CD4-positive, alpha-beta T cell (primary cell): ENCODE measurements around the gene CCIN. TPM values are rescaled to one million over a fixed set of nuclear protein-coding genes. Genes with fewer than 3 reads are reported as not detected.
"Not testable (repeated sequence)": the region's sequence is repeated elsewhere in the genome, so short reads cannot be mapped to it uniquely, and the experiment has no call there.

Experiments used
- ATAC-seq: fragments of 200-7000 bp; cut with Tn5 transposase; one replicate; pipeline ENCODE4 v1.10.0; 2022; ENCODE audit warnings: mild to moderate bottlenecking; ENCODE audit not compliant: poor library complexity
- CTCF ChIA-PET: fragments of 350-600 bp; sonication (Branson Sonifier 250); formaldehyde crosslinking; loops from one replicate; lab custom pipeline; 2021; ENCODE audit warnings: antibody characterized with exemption, inconsistent platforms; lab: Charles Lee
- POLR2A ChIA-PET: fragments of 350-600 bp; sonication (Branson Sonifier 250); formaldehyde crosslinking; loops from one replicate; lab custom pipeline; 2021; ENCODE audit warnings: antibody characterized with exemption, inconsistent platforms; lab: Charles Lee
- DNase-seq, 14 experiments: peaks; one replicate each; pipeline ENCODE4 v3.0.0-alpha.2; 2013 to 2020; ENCODE audit warnings: mixed read lengths in 2 of 14
- H3K27ac ChIP-seq, 2 donors: one replicate each; pipeline versions ENCODE4 v1.5.1 to v1.7.0; 2013; ENCODE audit warnings: low read length in 2 of 2, low read depth in 1 of 2, mild to moderate bottlenecking in 1 of 2
- H3K27me3 ChIP-seq, 2 experiments: 1 replicate in 1 of 2; 2 replicates in 1 of 2; pipeline versions ENCODE4 v1.6.1 to v1.7.0; 2013; ENCODE audit warnings: low read length in 2 of 2, control low read depth in 1 of 2, mild to moderate bottlenecking in 1 of 2, moderate library complexity in 1 of 2; ENCODE audit not compliant: insufficient read depth in 2 of 2, control insufficient read depth in 1 of 2
- H3K36me3 ChIP-seq: one replicate; pipeline ENCODE4 v1.6.1; 2013; ENCODE audit warnings: low read length, control low read depth; ENCODE audit not compliant: insufficient read depth
- H3K4me1 ChIP-seq: one replicate; pipeline ENCODE4 v1.6.1; 2013; ENCODE audit warnings: low read length, control low read depth; ENCODE audit not compliant: insufficient read depth
- H3K4me3 ChIP-seq: one replicate; pipeline ENCODE4 v1.5.1; 2013; ENCODE audit warnings: mild to moderate bottlenecking, low read length, moderate library complexity
- H3K9me3 ChIP-seq, 2 experiments: 1 replicate in 1 of 2; 2 replicates in 1 of 2; pipeline versions ENCODE4 v1.6.1 to v1.7.0; 2013; ENCODE audit warnings: low read length in 2 of 2, mild to moderate bottlenecking in 2 of 2, control low read depth in 1 of 2, moderate library complexity in 1 of 2; ENCODE audit not compliant: control insufficient read depth in 1 of 2, insufficient read depth in 1 of 2
- H3K27ac Mint-ChIP-seq: one replicate; pipeline ENCODE4 v1.8.0; 2020; ENCODE audit warnings: mixed read lengths
- H3K27me3 Mint-ChIP-seq: one replicate; pipeline ENCODE4 v1.8.0; 2021; ENCODE audit warnings: mixed read lengths
- H3K36me3 Mint-ChIP-seq: one replicate; pipeline ENCODE4 v1.8.0; 2021; ENCODE audit warnings: low read depth, mixed read lengths
- H3K4me1 Mint-ChIP-seq: one replicate; pipeline ENCODE4 v1.8.0; 2021; ENCODE audit warnings: low read depth, mixed read lengths
- H3K4me3 Mint-ChIP-seq: one replicate; pipeline ENCODE4 v1.8.0; 2020; ENCODE audit warnings: mild to moderate bottlenecking, mixed read lengths
- H3K9me3 Mint-ChIP-seq: one replicate; pipeline ENCODE4 v1.8.0; 2020; ENCODE audit warnings: mixed read lengths
- intact Hi-C, 2 experiments: fragments of 100-400 bp; cut with DNase I in 1 of 2; cut with micrococcal nuclease in 1 of 2; formaldehyde crosslinking; loops; one replicate each; pipeline versions ENCODE4 v1.15.1 to v1.9.0; 2023 to 2025; cut with DNase I, micrococcal nuclease
- total RNA-seq, 174 experiments: library from RNA in 2 of 174; stranded (reverse) in 2 of 174; gene quantifications; one replicate each; pipeline ENCODE4 v1.2.3 and lab custom pipeline; 2021 to 2026
- TF ChIP-seq, protein P1 (sequence below): fragments of 200-600 bp; IDR thresholded peaks from one replicate; pipeline ENCODE4 v1.8.0; 2022; ENCODE audit warnings: antibody characterized with exemption, mild to moderate bottlenecking

The CCIN gene
- total RNA-seq, 2 experiments from 2014 or later = 0.22 to 0.36 TPM

DNA sequence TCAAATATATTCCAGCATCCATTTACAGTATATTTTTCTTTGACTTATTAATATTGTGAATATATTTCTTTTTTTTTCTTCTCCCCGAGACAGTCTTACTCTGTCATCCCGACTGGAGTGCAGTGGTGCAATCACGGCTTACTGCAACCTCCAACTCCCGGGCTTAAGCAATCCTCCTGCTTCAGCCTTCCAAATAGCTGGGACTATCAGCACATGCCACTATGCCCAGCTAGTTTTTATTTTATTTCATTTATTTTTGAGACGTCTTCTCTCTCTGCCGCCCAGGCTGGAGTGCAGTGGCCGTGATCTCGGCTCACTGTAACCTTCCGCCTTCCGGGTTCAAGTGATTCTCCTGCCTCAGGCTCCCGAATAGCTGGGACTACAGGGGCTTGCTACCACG, 40.0 kb upstream of the CCIN start:
- TF ChIP-seq, protein P1, sequence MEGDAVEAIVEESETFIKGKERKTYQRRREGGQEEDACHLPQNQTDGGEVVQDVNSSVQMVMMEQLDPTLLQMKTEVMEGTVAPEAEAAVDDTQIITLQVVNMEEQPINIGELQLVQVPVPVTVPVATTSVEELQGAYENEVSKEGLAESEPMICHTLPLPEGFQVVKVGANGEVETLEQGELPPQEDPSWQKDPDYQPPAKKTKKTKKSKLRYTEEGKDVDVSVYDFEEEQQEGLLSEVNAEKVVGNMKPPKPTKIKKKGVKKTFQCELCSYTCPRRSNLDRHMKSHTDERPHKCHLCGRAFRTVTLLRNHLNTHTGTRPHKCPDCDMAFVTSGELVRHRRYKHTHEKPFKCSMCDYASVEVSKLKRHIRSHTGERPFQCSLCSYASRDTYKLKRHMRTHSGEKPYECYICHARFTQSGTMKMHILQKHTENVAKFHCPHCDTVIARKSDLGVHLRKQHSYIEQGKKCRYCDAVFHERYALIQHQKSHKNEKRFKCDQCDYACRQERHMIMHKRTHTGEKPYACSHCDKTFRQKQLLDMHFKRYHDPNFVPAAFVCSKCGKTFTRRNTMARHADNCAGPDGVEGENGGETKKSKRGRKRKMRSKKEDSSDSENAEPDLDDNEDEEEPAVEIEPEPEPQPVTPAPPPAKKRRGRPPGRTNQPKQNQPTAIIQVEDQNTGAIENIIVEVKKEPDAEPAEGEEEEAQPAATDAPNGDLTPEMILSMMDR = no peak
- no peak for DNase-seq
- Histone ChIP-seq H3K27me3 (no peaks in the 10 kb centered on the region), H3K4me1 (peaks cover 30% of the 10 kb centered on the region), H3K4me3 (no peak overlapping the region), H3K9me3 (no peaks in the 10 kb centered on the region), H3K27ac (no peak overlapping the region), H3K36me3 (no peaks in the 10 kb centered on the region)
- ChIA-PET CTCF (interaction anchor here (1.7 kb wide), 1 partner anchor 26 kb away, joined by 3 read pairs; no protein-coding TSS in a partner anchor), POLR2A (no interaction called here)
- intact Hi-C loops = loop anchor here in 1 of 2 experiments (5.0 kb wide), 1 partner anchor 33 kb away; no protein-coding TSS in a partner anchor
- H3K36me3 Mint-ChIP-seq = no peaks in the 10 kb centered on the region
- no peak overlapping the region for H3K27ac Mint-ChIP-seq
- no peaks in the 10 kb centered on the region for H3K9me3 Mint-ChIP-seq
- H3K27me3 Mint-ChIP-seq = no peaks in the 10 kb centered on the region
- H3K4me1 Mint-ChIP-seq = peaks cover 29% of the 10 kb centered on the region
- ATAC-seq = no peak
- no peak overlapping the region for H3K4me3 Mint-ChIP-seq

DNA sequence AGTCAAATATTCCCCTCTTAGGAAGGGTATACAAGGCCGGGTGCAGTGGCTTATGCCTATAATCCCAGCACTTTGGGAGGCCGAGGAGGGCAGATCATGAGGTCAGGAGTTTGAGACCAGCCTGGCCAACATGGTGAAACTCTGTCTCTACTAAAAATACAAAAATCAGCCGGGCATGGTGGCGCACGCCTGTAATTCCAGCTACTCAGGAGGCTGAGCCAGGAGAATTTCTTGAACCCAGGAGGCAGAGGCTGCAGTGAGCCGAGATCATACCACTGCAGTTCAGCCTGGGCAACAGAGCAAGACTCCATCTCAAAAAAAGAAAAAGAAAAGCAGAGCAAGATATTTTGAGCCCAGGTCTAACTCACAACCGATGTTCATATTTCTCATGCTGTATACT, 37.5 kb upstream of the CCIN start:
- H3K4me3 Mint-ChIP-seq, DNase-seq, H3K36me3 Mint-ChIP-seq, H3K27me3 ChIP-seq, CTCF ChIA-PET, ATAC-seq, H3K27ac Mint-ChIP-seq, POLR2A ChIA-PET, H3K4me3 ChIP-seq, H3K9me3 Mint-ChIP-seq, H3K27ac ChIP-seq, H3K27me3 Mint-ChIP-seq, H3K9me3 ChIP-seq, intact Hi-C loops, H3K36me3 ChIP-seq: not testable (repeated sequence)
- peaks cover 24% of the 10 kb centered on the region for H3K4me1 Mint-ChIP-seq
- H3K4me1 ChIP-seq = peaks cover 25% of the 10 kb centered on the region

- TF ChIP-seq, protein P1 = no peak
- Histone ChIP-seq H3K27ac (no peak overlapping the region), H3K9me3 (no peaks in the 10 kb centered on the region), H3K4me1 (peaks cover 24% of the 10 kb centered on the region), H3K4me3 (no peak overlapping the region), H3K36me3 (no peaks in the 10 kb centered on the region), H3K27me3 (no peaks in the 10 kb centered on the region)
- no peak overlapping the region for H3K4me3 Mint-ChIP-seq
- H3K27ac Mint-ChIP-seq = no peak overlapping the region
- intact Hi-C loops = no loop called here
- ChIA-PET POLR2A (no interaction called here), CTCF (no interaction called here)
- H3K27me3 Mint-ChIP-seq = no peaks in the 10 kb centered on the region
- no peak for DNase-seq
- H3K4me1 Mint-ChIP-seq = peaks cover 21% of the 10 kb centered on the region
- peaks cover 2% of the 10 kb centered on the region for H3K36me3 Mint-ChIP-seq
- no peaks in the 10 kb centered on the region for H3K9me3 Mint-ChIP-seq
- ATAC-seq = no peak
These were observed 37.1 kb upstream of the CCIN start for GRCh38 chr9:36132086-36132485.
